HG02763 (cell line): ENCODE data around the gene ATP6V0D1.

ENCODE experiments used
- ATAC-seq: cut with Tn5 transposase; IDR thresholded peaks from one replicate; pipeline ENCODE4 v1.9.1; 2021; ENCODE audit warnings: mild to moderate bottlenecking, moderate library complexity; ENCODE audit not compliant: unreplicated experiment

The ATP6V0D1 gene

DNA sequence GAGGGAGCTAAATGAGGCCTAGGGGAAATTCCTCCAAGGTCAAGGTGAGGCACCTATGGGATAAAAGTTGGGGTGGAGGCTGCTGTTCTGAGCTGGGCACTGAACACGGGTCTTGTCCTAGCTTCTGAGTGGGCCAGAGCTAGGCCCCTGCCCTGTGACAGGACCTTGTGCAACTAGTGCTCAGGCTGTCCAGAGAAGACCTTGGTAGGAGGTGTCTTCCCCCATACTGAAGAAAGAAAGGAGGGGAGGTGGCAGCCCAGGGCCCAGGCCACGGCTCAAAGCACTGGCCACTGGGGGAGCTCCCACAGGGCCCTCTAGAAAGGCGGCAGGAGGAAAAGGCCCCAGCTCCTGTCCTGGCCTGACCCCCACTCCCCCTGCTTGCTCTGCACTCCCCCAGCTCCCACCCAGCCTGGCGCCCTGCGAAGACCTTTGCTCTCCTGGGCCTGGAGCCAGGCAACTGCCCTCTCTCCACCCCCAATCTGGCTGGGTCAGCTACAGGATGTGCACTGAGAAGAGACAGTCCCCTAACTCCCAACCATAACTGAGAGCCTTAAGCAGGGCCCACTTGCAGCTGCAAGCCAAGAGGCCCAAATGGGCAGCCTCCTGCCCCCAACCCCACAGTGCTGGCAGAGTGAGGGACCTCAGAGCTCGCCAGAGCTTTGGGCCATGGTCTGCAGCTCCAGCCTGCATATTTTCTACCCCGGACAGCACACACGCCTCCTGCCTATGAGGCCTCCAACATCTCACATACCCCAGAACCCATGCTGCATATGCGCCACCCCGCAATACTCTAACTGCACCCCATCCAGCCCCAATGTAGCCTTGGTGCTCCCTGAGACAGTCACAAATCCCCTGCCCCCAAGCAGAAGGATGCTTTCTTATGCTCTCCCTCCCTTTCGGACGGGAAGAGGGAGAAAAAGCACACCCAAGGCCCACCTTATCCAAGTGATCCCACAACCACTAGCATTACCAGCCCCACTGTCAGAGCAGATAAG, 34.7 kb downstream of the ATP6V0D1 start:
- ATAC-seq = no peak

DNA sequence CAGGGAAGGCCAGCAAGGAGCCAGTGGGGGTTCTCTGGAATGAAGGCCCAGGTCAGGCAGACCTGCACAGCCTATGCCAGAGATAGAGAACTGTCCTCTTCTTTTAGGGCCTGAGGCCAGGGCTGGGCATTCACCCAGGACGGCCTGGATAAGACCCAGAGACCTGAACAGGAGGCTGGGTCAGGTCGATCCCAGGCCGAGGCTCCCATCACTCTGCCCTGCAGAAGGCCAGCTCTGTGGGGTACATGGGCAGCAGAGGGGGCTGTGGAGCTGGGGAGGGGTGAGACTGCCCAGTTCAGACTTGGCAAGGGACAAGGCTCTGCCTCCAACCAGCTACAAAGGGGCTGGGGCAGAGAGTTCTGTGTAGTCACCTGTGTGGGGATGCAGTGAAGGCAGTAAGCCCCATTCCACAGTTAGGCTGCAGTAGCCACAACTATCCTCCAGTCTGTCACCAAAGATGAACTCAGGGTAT, 35.5 kb downstream of the ATP6V0D1 start:
- ATAC-seq = no peak

DNA sequence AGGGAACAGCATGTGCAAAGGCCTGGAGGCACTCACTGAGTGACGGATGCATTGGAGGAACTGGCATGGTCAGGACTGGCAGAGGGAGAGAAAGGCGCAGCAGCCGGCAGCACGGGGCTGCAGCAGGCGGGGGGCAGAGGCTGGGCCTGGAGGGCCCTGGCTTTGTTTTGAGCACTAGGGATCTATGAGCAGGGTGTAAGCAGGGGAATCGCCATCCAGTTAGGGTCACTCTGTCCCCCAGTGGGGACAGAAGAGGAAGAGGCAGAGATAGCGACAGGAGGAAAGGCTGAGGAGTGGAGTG, 35.9 kb downstream of the ATP6V0D1 start:
- no peak for ATAC-seq

DNA sequence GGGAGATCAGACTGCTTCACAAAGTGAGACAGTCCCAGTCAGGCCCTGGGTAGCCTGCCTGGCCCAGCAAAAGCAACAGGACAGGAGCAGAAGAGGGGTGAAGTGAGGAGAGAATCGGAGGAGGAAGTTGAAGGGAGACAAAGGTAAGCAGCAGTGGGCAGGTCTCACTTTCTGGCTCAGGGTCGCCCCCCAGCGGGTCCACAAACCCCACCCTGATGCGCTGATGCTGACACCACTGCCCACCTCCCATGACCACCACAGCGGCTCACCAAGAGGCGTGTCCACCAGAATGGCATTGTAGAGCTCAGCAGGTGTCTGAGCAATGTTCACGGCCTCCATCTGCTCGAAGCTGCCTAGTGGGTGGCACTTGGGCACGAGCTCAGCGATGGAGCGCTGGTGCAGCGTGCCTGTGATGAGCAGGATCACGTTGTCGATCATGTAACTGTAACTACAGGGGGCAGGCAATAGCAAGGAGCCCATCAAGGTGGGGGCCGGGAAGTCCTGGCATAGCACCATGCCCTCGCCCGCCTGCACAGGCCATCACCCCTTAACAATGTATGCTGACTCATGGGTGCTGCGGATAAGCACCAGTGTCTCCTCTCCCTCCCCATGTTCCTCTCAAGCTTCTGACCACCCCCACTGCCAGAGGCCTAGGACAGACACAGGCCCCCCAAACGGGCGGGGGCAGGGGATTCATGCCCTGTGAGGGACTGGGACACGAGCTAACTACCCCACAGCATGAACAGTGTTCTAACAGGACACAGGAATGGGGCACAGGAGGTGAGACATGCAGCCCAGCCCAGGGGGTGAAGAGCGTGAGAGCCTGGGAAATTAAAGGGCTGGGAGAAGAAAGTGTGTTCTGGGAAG, 36.5 kb downstream of the ATP6V0D1 start:
- no peak for ATAC-seq

DNA sequence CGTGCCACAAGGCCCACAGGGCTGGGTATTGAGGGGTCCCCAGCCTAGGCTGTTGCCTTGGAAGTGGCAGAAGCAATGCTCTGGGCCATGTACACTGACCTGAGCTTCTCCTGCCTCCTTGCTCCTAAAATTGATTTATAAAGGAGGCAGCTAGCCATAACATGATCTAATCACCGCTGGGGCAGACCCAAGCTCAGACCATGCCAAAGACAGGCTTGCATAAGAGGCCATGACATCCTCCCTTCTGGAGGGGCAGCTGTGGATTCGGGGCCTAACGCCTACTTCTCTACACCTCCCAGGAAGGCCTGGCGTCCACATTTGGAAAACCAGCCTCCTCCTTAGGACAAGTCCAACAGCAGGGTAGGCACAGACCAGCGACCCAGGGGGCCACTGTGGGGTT, 37.7 kb downstream of the ATP6V0D1 start:
- no peak for ATAC-seq

DNA sequence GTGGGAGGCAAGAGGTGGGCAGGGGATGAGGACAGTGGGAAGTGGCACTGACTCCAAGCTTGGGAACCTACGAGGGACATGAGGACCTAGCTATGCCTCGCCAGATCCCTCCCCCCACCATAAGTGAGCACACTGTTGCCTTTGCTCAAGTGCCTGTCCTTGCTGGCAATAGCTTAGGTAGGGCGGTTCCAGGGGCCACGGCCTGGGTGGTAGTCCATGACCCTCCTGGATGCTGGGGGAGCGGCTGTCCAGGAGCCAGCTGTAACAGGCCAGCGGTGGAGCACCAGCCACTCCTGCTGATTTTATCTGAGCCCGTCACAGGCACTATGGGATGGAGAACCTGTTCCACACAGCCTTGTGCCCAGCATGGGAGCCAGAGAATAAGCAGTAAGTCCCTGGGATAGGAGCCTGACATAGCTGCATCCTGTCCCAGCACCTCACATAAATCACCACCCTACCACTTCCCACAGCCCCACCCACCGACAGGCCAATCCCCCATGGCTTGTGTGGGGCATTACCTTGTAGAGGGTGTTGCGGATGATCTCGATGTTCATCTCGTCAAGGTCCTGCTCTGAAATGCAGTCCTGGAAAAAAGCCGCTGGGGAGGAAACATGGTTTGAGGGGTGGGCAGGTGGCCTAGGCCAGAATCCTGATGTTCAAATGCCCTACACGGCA, 38.2 kb downstream of the ATP6V0D1 start:
- ATAC-seq = no peak

DNA sequence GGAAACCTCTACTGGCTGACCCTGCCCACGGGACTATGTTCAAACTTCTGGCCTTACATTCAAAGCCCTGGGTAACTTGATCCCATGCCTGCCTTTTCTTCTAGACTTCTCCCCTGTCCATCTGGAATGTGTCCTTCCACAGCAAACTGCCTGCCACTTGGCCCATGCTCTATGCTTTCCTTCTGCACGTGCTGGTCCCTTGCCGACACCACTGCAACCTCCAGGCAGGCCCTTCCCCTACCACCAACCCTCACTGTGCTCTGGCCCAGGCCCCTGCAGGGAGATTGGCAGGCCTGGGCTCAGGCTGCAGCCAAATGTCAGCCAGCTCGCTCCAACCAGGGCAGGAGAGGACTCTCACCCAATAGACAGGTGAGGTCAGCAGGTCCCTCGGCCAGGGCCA, 39.0 kb downstream of the ATP6V0D1 start:
- no peak for ATAC-seq

DNA sequence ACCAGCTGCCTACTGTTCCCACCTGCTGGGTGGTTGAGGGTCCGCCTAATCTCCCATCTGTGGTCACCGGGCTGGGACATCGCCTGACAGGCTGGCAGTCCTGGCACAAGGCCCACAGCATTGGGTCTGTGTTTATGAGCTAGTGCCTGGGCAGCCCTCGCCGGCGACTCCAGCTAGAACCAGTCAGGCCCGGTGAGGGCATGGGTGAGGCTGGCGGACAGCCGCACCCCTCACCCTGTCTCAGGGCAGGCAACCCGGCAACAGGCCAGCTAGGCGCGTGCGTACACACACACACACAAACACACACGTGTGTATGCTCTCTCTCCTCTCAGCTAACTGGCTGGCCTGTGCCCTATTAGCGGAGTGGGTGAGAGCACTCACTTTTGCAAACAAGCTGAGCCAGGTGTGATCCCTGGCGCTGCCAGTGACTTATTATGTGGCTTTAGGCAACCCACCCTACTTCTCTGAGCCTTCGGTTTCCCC, 39.6 kb downstream of the ATP6V0D1 start:
- ATAC-seq = no peak

DNA sequence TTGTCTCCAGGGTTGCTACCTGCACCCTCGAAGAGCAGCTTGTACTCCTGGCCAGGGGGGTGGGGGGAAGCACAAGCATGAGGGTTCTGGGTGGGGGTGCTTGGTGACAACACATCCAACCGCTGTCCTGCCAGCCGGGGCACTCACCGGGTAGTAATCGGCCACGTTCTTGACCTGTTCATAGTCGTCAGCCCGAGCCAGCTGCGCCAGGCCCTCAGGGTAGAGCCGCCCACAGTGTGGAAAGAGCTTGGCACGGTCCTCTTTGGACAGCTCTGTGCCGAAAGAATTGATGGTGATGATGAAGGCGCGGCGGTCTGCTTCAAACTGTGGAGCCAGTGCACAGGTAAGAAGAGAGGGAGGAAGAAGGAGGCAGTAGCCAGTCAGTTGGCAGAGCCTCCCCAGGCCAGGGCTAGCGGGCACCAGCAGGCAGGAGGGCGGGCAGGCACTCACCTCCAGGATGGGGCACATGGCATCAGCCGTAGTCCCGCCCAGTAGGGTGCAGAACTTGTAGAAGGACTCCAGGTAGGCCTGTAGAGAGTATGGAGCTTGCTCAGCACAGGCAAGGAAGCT, 42.0 kb downstream of the ATP6V0D1 start:
- no peak for ATAC-seq

DNA sequence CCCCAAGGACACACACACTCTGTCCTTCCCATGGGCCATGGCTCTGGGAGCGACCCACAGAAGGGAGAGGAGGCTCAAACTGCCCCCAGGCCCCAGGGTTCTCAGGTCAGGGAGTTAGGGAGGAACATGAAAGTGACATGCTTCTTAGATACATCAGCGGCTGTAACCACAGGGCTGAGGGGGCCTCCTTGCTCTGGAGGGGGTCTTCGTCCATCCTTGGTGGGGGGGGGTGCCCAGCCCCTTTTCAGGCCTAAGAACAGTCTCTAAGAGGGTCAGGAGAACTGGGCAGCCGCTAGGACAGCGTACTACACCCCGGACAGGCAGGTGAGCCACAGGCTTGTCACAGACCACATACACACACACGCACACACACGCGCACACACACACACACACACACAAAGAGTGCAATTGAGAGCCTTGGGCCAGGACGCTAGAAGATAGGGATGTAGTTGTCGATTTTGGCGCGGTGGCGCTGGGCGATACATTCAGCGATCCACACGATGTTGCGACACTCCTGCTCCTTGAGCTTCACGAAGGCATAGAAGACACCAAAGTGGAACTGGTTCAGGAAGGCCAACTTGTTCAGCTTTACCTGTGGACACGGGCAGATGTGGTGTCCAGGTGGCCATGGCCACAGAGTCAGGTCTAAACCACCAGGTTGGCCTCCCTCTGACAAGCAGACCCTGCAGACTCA, 42.7 kb downstream of the ATP6V0D1 start:
- no peak for ATAC-seq

DNA sequence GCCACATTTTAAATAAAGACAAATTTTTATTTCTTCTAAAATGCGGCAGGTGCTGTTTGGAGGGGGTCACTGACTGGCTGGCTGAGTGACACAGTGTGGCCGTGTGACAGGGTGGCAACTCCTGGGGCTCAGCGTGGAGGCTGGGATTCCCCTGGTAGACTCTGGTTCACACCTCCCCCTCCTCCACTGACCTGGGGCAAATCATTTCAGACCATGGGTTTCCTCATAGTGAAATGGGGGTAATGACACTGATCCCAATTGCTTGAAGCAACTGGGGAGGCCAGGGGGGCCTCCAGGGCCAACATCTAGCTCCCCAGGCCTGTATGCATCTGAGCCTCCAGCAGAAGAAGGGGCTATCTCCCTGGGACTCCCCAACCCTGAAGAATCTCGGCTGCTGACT, 43.4 kb downstream of the ATP6V0D1 start:
- ATAC-seq = no peak

DNA sequence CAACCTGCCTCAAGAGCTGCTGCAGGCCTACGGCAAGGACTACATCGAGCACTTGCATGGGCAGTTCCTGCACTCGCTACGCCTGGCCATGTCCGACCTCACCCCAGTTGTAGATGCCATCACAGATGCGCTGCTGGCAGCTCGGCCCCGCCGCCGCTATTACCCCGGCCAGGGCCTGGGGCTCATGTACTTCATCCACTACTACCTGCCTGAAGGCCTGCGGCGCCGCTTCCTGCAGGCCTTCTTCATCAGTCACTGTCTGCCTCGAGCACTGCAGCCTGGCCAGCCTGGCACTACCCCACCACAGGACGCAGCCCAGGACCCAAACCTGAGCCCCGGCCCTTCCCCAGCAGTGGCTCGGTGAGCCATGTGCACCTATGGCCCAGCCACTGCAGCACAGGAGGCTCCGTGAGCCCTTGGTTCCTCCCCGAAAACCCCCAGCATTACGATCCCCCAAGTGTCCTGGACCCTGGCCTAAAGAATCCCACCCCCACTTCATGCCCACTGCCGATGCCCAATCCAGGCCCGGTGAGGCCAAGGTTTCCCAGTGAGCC, 44.2 kb downstream of the ATP6V0D1 start:
- no peak for ATAC-seq

DNA sequence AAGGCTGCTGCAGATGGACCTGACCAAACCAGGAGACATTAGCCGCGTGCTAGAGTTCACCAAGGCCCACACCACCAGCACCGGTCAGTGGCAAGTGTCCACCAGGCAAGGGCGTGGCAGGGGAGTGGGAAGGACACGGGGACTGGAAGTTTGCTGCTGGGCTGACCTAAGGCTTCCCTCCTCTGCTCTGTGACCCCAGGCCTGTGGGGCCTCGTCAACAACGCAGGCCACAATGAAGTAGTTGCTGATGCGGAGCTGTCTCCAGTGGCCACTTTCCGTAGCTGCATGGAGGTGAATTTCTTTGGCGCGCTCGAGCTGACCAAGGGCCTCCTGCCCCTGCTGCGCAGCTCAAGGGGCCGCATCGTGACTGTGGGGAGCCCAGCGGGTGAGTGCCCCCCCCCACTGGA, 45.2 kb downstream of the ATP6V0D1 start:
- ATAC-seq = no peak

DNA sequence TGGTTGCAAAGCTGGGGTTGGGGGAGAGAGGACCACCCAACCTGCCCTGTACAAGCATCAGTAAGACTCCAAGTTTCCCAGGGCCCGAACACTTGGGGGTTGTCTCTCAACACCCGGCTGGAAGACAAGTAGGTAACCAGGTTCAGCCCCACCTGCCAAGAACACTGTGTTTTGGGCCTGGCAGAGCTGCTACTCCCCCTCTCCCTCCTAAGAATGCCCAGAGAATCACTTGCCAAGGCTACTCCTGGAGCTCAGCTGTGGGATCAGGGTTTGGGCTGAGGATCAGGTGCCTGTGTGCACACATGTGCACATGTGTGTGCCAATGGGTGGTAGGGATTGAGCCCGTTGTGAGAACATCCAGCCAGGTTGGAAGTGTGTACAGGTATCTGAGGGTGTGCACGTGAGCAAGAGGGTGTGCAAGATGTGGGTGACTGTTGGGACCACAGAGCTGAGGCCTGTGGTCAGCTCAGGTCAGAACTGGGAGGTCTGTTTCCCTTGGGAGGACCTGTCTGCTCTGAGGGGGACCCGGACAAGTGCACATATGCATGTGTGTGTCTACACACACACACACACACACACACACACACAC, 47.7 kb downstream of the ATP6V0D1 start:
- ATAC-seq = no peak

DNA sequence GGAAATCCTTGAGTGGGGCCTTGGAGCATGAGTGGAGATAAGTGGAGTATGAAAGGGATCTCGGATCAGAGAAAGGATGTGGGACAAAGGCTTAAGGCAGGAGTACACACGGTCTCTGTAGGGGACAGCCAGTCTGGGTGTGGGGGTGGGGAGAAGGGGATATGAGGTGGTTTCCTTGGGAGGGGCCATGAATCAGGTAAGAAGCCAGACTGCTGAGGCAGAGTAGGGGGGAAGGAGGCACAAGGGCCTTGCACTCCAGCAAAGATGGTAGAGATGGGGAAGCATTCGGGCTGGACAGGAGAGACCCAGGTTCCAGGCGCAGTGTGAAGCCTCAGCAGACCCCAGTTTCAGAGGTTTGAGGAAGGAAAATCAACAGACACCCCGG, 48.5 kb downstream of the ATP6V0D1 start:
- no peak for ATAC-seq

DNA sequence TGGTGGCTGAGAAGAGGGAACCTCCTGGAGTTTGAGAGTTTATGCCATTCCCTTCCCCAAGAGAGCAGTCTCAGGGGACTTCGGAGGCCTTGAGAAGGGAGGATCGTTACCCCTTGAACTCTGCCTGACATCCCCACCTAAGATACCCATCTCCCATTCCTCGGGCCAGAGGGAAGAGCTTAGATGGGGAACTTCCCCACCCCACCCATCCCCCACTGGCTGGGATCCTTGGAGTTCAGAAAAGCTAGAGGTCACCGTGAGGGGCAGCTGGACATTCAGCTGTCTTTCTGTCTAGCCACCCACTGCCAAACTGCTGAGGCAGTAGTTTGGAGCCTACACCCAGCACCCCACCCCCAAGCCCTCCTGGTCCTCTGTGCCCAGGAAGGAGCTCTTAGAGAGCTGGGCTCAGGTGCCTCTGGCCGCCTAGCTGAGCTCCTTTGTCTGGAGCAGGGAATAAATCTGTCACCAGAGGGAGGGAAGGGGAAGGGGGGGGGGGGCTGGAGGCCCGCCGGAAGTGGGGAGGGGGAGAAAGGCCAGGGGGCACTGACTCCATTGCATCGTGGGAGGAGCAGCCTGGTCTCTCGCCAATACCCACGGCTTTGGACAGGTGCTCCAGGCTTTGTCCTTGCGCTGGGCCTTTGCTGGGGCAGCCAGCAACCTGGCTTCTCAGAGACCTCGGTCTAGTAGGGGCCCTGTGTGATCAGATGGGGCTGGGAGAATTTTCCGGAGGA, 49.0 kb downstream of the ATP6V0D1 start:
- ATAC-seq = no peak

DNA sequence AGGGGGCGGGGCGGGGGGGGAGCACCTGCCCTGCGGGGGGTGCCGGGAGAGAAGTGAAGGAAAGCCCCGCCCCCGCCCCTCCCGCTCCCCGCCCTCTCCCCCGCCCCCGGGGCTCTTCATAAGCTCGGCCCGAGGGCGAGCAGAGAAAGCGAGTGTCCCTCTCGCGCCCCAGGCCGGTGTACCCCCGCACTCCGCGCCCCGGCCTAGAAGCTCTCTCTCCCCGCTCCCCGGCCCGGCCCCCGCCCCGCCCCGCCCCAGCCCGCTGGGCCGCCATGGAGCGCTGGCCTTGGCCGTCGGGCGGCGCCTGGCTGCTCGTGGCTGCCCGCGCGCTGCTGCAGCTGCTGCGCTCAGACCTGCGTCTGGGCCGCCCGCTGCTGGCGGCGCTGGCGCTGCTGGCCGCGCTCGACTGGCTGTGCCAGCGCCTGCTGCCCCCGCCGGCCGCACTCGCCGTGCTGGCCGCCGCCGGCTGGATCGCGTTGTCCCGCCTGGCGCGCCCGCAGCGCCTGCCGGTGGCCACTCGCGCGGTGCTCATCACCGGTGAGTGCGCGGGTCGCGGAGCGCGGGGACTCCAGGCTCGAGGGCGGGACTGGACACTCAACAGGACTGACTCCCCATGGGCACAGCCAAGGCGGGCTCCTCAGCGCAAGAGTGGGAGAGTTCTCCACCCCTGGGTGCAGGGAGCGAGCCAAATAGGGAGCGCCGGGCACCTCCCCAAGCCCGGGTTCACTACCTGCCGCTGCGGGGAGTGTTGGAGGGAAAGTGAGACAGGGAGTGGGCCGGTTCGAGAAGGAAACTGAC, 49.8 kb downstream of the ATP6V0D1 start, which contains the start of gene HSD11B2:
TSS of gene HSD11B2 (plus strand) at position 145 of the 798 bp plus-strand sequence. CDS start at position 273, 128 bp downstream.
- no peak for ATAC-seq

DNA sequence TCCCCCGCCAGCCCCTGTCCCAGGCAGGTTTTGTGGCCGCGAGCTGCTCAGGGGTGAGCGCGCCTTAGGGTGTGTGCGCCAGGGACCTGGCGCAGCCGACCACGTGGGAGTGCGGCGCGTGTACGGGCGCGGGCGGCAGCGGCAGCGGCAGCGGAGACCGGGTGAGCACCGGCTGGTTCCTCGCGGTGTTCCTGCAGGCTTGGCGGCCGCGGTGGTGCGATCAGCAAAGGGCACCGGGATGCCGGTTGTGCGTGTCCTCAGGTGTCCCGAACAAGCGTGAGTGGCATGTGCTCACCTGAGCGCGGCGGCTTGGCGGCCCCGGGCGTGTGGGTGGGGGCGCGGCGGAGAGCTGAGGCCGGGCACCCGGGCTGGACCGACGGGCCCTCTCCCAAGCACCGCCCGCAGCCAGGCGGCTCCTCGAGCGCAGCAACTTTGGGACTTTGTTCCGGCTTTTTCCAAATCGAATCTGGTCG, 50.4 kb downstream of the ATP6V0D1 start:
- no peak for ATAC-seq
